ENCODE measurements around the gene RTN4IP1. TPM values are rescaled to one million over a fixed set of nuclear protein-coding genes. Genes with fewer than 3 reads are reported as not detected.

The RTN4IP1 gene
- total RNA-seq, 1 experiment from 2014 or later: 12.5 TPM

- Histone ChIP-seq H3K23ac (ENCODE audit: insufficient read length, low read depth, low read length) (no peak overlapping the region), H2AFZ (ENCODE audit: low read length) (no peak overlapping the region), H3K56ac (ENCODE audit: insufficient read length, low read depth, low read length) (no peak overlapping the region), H3K27ac (ENCODE audit: insufficient read length, low read depth, low read length) (no peak overlapping the region), H3K4ac (ENCODE audit: low read depth, low read length) (no peak overlapping the region), H2BK15ac (ENCODE audit: low read depth, low read length) (no peak overlapping the region), H2BK12ac (ENCODE audit: insufficient read length, low read depth, low read length) (no peak overlapping the region), H3K9me3 (ENCODE audit: control insufficient read depth, low read depth, low read length) (no peaks in the 10 kb centered on the region), H3T11ph (ENCODE audit: low read length) (no peak overlapping the region), H3K9ac (ENCODE audit: extremely low read depth, insufficient read length, low read length) (no peak overlapping the region), H4K5ac (ENCODE audit: insufficient read length, low read depth, low read length) (no peak overlapping the region), H3K79me1 (ENCODE audit: insufficient read depth, low read depth, low read length, poor library complexity, severe bottlenecking) (peaks cover 5% of the 10 kb centered on the region), H4K8ac (replicated peaks; ENCODE audit: insufficient read length, low read depth, low read length) (no peak overlapping the region), H3K14ac (ENCODE audit: insufficient read depth, low read length) (no peak overlapping the region), H2BK20ac (ENCODE audit: low read depth, low read length, poor library complexity, severe bottlenecking) (no peak overlapping the region), H4K20me1 (ENCODE audit: control insufficient read depth, insufficient read depth, insufficient read length) (no peaks in the 10 kb centered on the region), H3K79me2 (ENCODE audit: insufficient read depth, low read length) (peaks cover 10% of the 10 kb centered on the region), H3K18ac (ENCODE audit: insufficient read length, low read depth, low read length) (no peak overlapping the region), H2AK5ac (ENCODE audit: insufficient read length, low read length) (no peak overlapping the region), H2BK5ac (ENCODE audit: insufficient read length, low read length) (no peak overlapping the region), H3K4me2 (ENCODE audit: insufficient read depth, insufficient read length, low read length) (no peak overlapping the region), H4K91ac (ENCODE audit: insufficient read length, low read depth, low read length) (no peak overlapping the region), H3K23me2 (ENCODE audit: insufficient read length, low read depth, low read length, poor library complexity, severe bottlenecking) (no peaks in the 10 kb centered on the region), H3K4me1 (ENCODE audit: insufficient read depth, low read length) (0 out of 2 replicates have a peak, but pooled peaks cover 6% of the 10 kb centered on the region), H3K27me3 (ENCODE audit: insufficient read depth, low read length) (no peaks in the 10 kb centered on the region), H2BK120ac (ENCODE audit: low read depth, low read length, poor library complexity, severe bottlenecking) (no peak overlapping the region)
- Mint-ChIP-seq H3K4me1 (peaks cover 11 to 24% of the 10 kb centered on the region in 2 experiments), H3K27me3 (ENCODE audit: low read depth) (no peaks in the 10 kb centered on the region), H3K27ac (peak overlapping the region in 2 of 3 experiments; percentile 12 to 26; a peak in 3 of 7 replicates), H3K36me3 (ENCODE audit: insufficient read depth in 1 of 3, low read depth in 3 of 3) (peaks cover 23 to 41% (median 36%) of the 10 kb centered on the region in 3 experiments), H3K9me3 (no peaks in the 10 kb centered on the region), H3K4me3 (no peak overlapping the region)
- WGBS (ENCODE audit: extremely low coverage, insufficient read length, low lambda C conversion rate): no CpG with 5 or more reads among the region's 4 CpGs
- DNase-seq: no peak
- TF ChIP-seq CTCF (conservative IDR thresholded peaks at IDR 0.05): no peak
Measured at GRCh38 chr6:106639812-106640211, 10.5 kb upstream of the RTN4IP1 start.

Data from H9 (cell line).